ENCODE data around the gene C14orf180.

- TF ChIP-seq CTCF (IDR thresholded peaks at IDR 0.05; ENCODE audit: insufficient read depth, low read length, poor library complexity, severe bottlenecking) (no peak), EZH2phosphoT487 (conservative IDR thresholded peaks at IDR 0.05; ENCODE audit: low read length) (no peak)
Observed at GRCh38 chr14:104585966-104586697, 6.6 kb downstream of the C14orf180 start.

Data from SU-DHL-6 (cell line).